Measurements from ENCODE around the gene SPG11.

DNA sequence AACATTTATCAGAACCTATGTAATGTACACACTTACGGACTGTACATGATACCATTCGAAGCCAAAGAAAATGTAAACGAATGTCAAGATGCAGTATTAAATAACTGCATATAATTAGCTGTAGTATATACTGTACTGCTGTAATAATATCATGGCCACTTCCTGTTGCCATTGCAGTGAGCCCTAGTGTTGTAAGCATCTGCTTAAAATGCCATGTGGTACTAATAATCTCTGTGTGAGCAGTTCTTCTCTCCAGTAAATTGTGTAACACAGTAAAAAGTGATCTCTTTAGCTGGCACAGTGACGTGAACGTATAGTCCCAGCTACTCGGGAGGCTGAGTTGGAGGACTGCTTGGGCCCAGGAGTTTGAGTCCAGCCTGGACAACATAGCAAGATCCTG, 8.6 kb downstream of the SPG11 start:
- TF ChIP-seq, protein P1, sequence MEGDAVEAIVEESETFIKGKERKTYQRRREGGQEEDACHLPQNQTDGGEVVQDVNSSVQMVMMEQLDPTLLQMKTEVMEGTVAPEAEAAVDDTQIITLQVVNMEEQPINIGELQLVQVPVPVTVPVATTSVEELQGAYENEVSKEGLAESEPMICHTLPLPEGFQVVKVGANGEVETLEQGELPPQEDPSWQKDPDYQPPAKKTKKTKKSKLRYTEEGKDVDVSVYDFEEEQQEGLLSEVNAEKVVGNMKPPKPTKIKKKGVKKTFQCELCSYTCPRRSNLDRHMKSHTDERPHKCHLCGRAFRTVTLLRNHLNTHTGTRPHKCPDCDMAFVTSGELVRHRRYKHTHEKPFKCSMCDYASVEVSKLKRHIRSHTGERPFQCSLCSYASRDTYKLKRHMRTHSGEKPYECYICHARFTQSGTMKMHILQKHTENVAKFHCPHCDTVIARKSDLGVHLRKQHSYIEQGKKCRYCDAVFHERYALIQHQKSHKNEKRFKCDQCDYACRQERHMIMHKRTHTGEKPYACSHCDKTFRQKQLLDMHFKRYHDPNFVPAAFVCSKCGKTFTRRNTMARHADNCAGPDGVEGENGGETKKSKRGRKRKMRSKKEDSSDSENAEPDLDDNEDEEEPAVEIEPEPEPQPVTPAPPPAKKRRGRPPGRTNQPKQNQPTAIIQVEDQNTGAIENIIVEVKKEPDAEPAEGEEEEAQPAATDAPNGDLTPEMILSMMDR (IDR thresholded peaks at IDR 0.05), result no peak
- no peak for TF ChIP-seq POLR2A (IDR thresholded peaks at IDR 0.05)

Measured in suprapubic skin (tissue), 3 donors.